Measurements from ENCODE around the gene PPP6R3. TPM values are rescaled to one million over a fixed set of nuclear protein-coding genes. Genes with fewer than 3 reads are reported as not detected.

The PPP6R3 gene
- total RNA-seq, 1 donor from 2014 or later: 132 TPM

GRCh38 chr11:68650801-68651200 lies 190.2 kb downstream of the PPP6R3 start:
- Mint-ChIP-seq H3K4me3 (no peak overlapping the region), H3K27ac (no peak overlapping the region), H3K36me3 (ENCODE audit: low read depth) (no peaks in the 10 kb centered on the region), H3K4me1 (no peaks in the 10 kb centered on the region), H3K9me3 (peaks cover 4% of the 10 kb centered on the region), H3K27me3 (peaks cover 17% of the 10 kb centered on the region)
- intact Hi-C loops (cut with micrococcal nuclease): no loop called here
- DNase-seq: no peak

GRCh38 chr11:68651208-68651984 lies 190.8 kb downstream of the PPP6R3 start:
- H3K4me3 Mint-ChIP-seq: no peak overlapping the region
- H3K9me3 Mint-ChIP-seq: peaks cover 2% of the 10 kb centered on the region
- peaks cover 12% of the 10 kb centered on the region for H3K27me3 Mint-ChIP-seq
- no peak for DNase-seq
- no peak overlapping the region for H3K27ac Mint-ChIP-seq
- H3K4me1 Mint-ChIP-seq: no peaks in the 10 kb centered on the region
- no peaks in the 10 kb centered on the region for H3K36me3 Mint-ChIP-seq (ENCODE audit: low read depth)
- intact Hi-C loops (cut with micrococcal nuclease): no loop called here

- intact Hi-C loops (cut with micrococcal nuclease): no loop called here
- no peaks in the 10 kb centered on the region for H3K36me3 Mint-ChIP-seq (ENCODE audit: low read depth)
- no peaks in the 10 kb centered on the region for H3K4me1 Mint-ChIP-seq
- H3K9me3 Mint-ChIP-seq: no peaks in the 10 kb centered on the region
- no peak for DNase-seq
- H3K27me3 Mint-ChIP-seq: peaks cover 10% of the 10 kb centered on the region
- no peak overlapping the region for H3K4me3 Mint-ChIP-seq
- no peak overlapping the region for H3K27ac Mint-ChIP-seq
These were observed 191.6 kb downstream of the PPP6R3 start for GRCh38 chr11:68651985-68652682.

- Mint-ChIP-seq H3K4me3 (no peak overlapping the region), H3K4me1 (no peaks in the 10 kb centered on the region), H3K9me3 (no peaks in the 10 kb centered on the region), H3K36me3 (ENCODE audit: low read depth) (no peaks in the 10 kb centered on the region), H3K27ac (no peak overlapping the region), H3K27me3 (peaks cover 5% of the 10 kb centered on the region)
- intact Hi-C loops (cut with micrococcal nuclease): no loop called here
- no peak for DNase-seq
These were observed 192.2 kb downstream of the PPP6R3 start for GRCh38 chr11:68652683-68653156.

- intact Hi-C loops (cut with micrococcal nuclease): no loop called here
- no peaks in the 10 kb centered on the region for H3K4me1 Mint-ChIP-seq
- H3K27ac Mint-ChIP-seq: no peak overlapping the region
- no peak for DNase-seq
- H3K27me3 Mint-ChIP-seq: peaks cover 5% of the 10 kb centered on the region
- no peaks in the 10 kb centered on the region for H3K9me3 Mint-ChIP-seq
- no peaks in the 10 kb centered on the region for H3K36me3 Mint-ChIP-seq (ENCODE audit: low read depth)
- H3K4me3 Mint-ChIP-seq: no peak overlapping the region
These were observed 193.2 kb downstream of the PPP6R3 start for GRCh38 chr11:68653486-68654430.

- DNase-seq: no peak
- Mint-ChIP-seq H3K4me1 (no peaks in the 10 kb centered on the region), H3K4me3 (no peak overlapping the region), H3K9me3 (no peaks in the 10 kb centered on the region), H3K27me3 (peaks cover 3% of the 10 kb centered on the region), H3K27ac (no peak overlapping the region), H3K36me3 (ENCODE audit: low read depth) (no peaks in the 10 kb centered on the region)
- intact Hi-C loops (cut with micrococcal nuclease): no loop called here
These were observed 194.4 kb downstream of the PPP6R3 start for GRCh38 chr11:68654978-68655377.

- intact Hi-C loops (cut with micrococcal nuclease): no loop called here
- Mint-ChIP-seq H3K36me3 (ENCODE audit: low read depth) (no peaks in the 10 kb centered on the region), H3K4me1 (no peaks in the 10 kb centered on the region), H3K27ac (no peak overlapping the region), H3K27me3 (no peaks in the 10 kb centered on the region), H3K4me3 (no peak overlapping the region), H3K9me3 (no peaks in the 10 kb centered on the region)
- DNase-seq: no peak
These were observed 194.9 kb downstream of the PPP6R3 start for GRCh38 chr11:68655406-68655805.

GRCh38 chr11:68655806-68656205 lies 195.3 kb downstream of the PPP6R3 start:
- Mint-ChIP-seq H3K27me3 (no peaks in the 10 kb centered on the region), H3K36me3 (ENCODE audit: low read depth) (no peaks in the 10 kb centered on the region), H3K4me3 (no peak overlapping the region), H3K27ac (no peak overlapping the region), H3K4me1 (no peaks in the 10 kb centered on the region), H3K9me3 (no peaks in the 10 kb centered on the region)
- intact Hi-C loops (cut with micrococcal nuclease): no loop called here
- no peak for DNase-seq

- DNase-seq: no peak
- no peaks in the 10 kb centered on the region for H3K27me3 Mint-ChIP-seq
- no peaks in the 10 kb centered on the region for H3K4me1 Mint-ChIP-seq
- no peaks in the 10 kb centered on the region for H3K9me3 Mint-ChIP-seq
- no peak overlapping the region for H3K4me3 Mint-ChIP-seq
- H3K27ac Mint-ChIP-seq: no peak overlapping the region
- no peaks in the 10 kb centered on the region for H3K36me3 Mint-ChIP-seq (ENCODE audit: low read depth)
- intact Hi-C loops (cut with micrococcal nuclease): no loop called here
These were observed 196.6 kb downstream of the PPP6R3 start for GRCh38 chr11:68657021-68657780.

GRCh38 chr11:68658097-68658496 lies 197.5 kb downstream of the PPP6R3 start:
- H3K9me3 Mint-ChIP-seq: no peaks in the 10 kb centered on the region
- no peak for DNase-seq
- no peaks in the 10 kb centered on the region for H3K4me1 Mint-ChIP-seq
- intact Hi-C loops (cut with micrococcal nuclease): no loop called here
- no peaks in the 10 kb centered on the region for H3K36me3 Mint-ChIP-seq (ENCODE audit: low read depth)
- H3K4me3 Mint-ChIP-seq: no peak overlapping the region
- no peak overlapping the region for H3K27ac Mint-ChIP-seq
- no peaks in the 10 kb centered on the region for H3K27me3 Mint-ChIP-seq

- no peaks in the 10 kb centered on the region for H3K4me1 Mint-ChIP-seq
- no peak overlapping the region for H3K27ac Mint-ChIP-seq
- no peaks in the 10 kb centered on the region for H3K27me3 Mint-ChIP-seq
- intact Hi-C loops (cut with micrococcal nuclease): no loop called here
- no peaks in the 10 kb centered on the region for H3K9me3 Mint-ChIP-seq
- no peak overlapping the region for H3K4me3 Mint-ChIP-seq
- DNase-seq: no peak
- no peaks in the 10 kb centered on the region for H3K36me3 Mint-ChIP-seq (ENCODE audit: low read depth)
These were observed 198.1 kb downstream of the PPP6R3 start for GRCh38 chr11:68658661-68659060.

- Mint-ChIP-seq H3K27me3 (no peaks in the 10 kb centered on the region), H3K9me3 (no peaks in the 10 kb centered on the region), H3K4me3 (no peak overlapping the region), H3K36me3 (ENCODE audit: low read depth) (no peaks in the 10 kb centered on the region), H3K4me1 (no peaks in the 10 kb centered on the region), H3K27ac (no peak overlapping the region)
- intact Hi-C loops (cut with micrococcal nuclease): no loop called here
- DNase-seq: no peak
These were observed 198.8 kb downstream of the PPP6R3 start for GRCh38 chr11:68659158-68659921.
